Upper lobe of left lung (tissue), 6 donors: ENCODE measurements around the gene TMEM129. TPM values are rescaled to one million over a fixed set of nuclear protein-coding genes. Genes with fewer than 3 reads are reported as not detected.

Experiments
- ATAC-seq, 2 donors: fragments of 200-7000 bp; cut with Tn5 transposase; one replicate each; pipeline ENCODE4 v1.9.1; 2022; ENCODE audit warnings: mild to moderate bottlenecking in 2 of 2, moderate library complexity in 2 of 2; ENCODE audit not compliant: low FRiP score in 2 of 2
- DNase-seq, 2 donors: peaks; one replicate each; pipeline ENCODE4 v3.0.0-alpha.2; 2019 to 2020
- H3K27ac ChIP-seq, 4 donors: fragments of 200-600 bp; sonication (generic); one replicate each; pipeline ENCODE4 v1.5.1; 2016 to 2019
- H3K27me3 ChIP-seq, 4 donors: fragments of 200-600 bp; sonication (generic); one replicate each; pipeline ENCODE4 v1.5.1; 2017 to 2019
- H3K36me3 ChIP-seq, 4 donors: fragments of 200-600 bp; sonication (generic); one replicate each; pipeline ENCODE4 v1.5.1; 2016 to 2019
- H3K4me1 ChIP-seq, 4 donors: fragments of 200-600 bp; sonication (generic); one replicate each; pipeline ENCODE4 v1.5.1; 2018 to 2019
- H3K4me3 ChIP-seq, 4 donors: fragments of 200-600 bp; sonication (generic); one replicate each; pipeline ENCODE4 v1.5.1; 2017 to 2019; ENCODE audit warnings: mild to moderate bottlenecking in 2 of 4, moderate library complexity in 1 of 4
- H3K9me3 ChIP-seq, 4 donors: fragments of 200-600 bp; sonication (generic); one replicate each; pipeline ENCODE4 v1.5.1; 2018 to 2019
- EP300 ChIP-seq, 4 donors: sonication (generic); formaldehyde crosslinking; IDR thresholded peaks; one replicate each; pipeline ENCODE4 v1.5.1; 2017; ENCODE audit warnings: antibody characterized with exemption in 4 of 4, control low read depth in 2 of 4
- POLR2A ChIP-seq, 4 donors: fragments of 450-650 bp; IDR thresholded peaks; one replicate each; pipeline ENCODE4 v1.5.1; 2016 to 2017; ENCODE audit warnings: antibody characterized with exemption in 4 of 4, mild to moderate bottlenecking in 2 of 4
- POLR2AphosphoS5 ChIP-seq, 2 donors: sonication (generic); formaldehyde crosslinking; IDR thresholded peaks; one replicate each; pipeline ENCODE4 v1.5.1; 2017; ENCODE audit warnings: antibody characterized with exemption in 2 of 2
- WGBS, 2 donors: methylation state at CpG; one replicate each; pipeline ENCODE4 v1.1.5; 2017 to 2018; 5-methylcytosine and 5-hydroxymethylcytosine counted together
- total RNA-seq, 6 donors: library from RNA; depleted of rRNA in 4 of 6; stranded (reverse); fragments of >200 nt in 4 of 6; gene quantifications; one replicate each; pipeline versions ENCODE4 v1.1.0 to v1.2.1, GENCODE V29; 2016 to 2021
- TF ChIP-seq, protein P1 (sequence below), 6 experiments: fragments of 450-650 bp in 4 of 6; fragments of 200-600 bp in 2 of 6; sonication (generic) in 2 of 6; IDR thresholded peaks; one replicate each; pipeline ENCODE4 v1.5.1; 2016 to 2019; ENCODE audit warnings: antibody characterized with exemption in 6 of 6
- donor health status: DM: no; HTN: no; CAD: no; lungs with moderate emphysema.
- donor health status: DM: no; HTN: yes; CAD: no; lungs with severe emphysema.

The TMEM129 gene
- total RNA-seq, 6 donors from 2014 or later: 38.9 to 99.1 (median 49.6) TPM

GRCh38 chr4:1749826-1750225, 28.7 kb upstream of the TMEM129 start:
- TF ChIP-seq EP300 (IDR thresholded peaks at IDR 0.05) (no peak), POLR2AphosphoS5 (IDR thresholded peaks at IDR 0.05) (no peak), POLR2A (IDR thresholded peaks at IDR 0.05) (no peak)
- TF ChIP-seq, protein P1, sequence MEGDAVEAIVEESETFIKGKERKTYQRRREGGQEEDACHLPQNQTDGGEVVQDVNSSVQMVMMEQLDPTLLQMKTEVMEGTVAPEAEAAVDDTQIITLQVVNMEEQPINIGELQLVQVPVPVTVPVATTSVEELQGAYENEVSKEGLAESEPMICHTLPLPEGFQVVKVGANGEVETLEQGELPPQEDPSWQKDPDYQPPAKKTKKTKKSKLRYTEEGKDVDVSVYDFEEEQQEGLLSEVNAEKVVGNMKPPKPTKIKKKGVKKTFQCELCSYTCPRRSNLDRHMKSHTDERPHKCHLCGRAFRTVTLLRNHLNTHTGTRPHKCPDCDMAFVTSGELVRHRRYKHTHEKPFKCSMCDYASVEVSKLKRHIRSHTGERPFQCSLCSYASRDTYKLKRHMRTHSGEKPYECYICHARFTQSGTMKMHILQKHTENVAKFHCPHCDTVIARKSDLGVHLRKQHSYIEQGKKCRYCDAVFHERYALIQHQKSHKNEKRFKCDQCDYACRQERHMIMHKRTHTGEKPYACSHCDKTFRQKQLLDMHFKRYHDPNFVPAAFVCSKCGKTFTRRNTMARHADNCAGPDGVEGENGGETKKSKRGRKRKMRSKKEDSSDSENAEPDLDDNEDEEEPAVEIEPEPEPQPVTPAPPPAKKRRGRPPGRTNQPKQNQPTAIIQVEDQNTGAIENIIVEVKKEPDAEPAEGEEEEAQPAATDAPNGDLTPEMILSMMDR (IDR thresholded peaks at IDR 0.05): no peak
- ATAC-seq: no peak
- H3K4me1 ChIP-seq: peaks cover 13 to 38% (median 28%) of the 10 kb centered on the region in 4 donors
- peak in 1 of 2 donors; percentile 49 for DNase-seq
- 78 to 83% methylated on average over 9 to 10 of the region's 14 CpGs for WGBS, 2 donors
- no peaks in the 10 kb centered on the region for H3K9me3 ChIP-seq
- no peak overlapping the region for H3K4me3 ChIP-seq
- peaks cover 0 to 5% (median 2%) of the 10 kb centered on the region in 4 donors for H3K36me3 ChIP-seq
- no peak overlapping the region for H3K27ac ChIP-seq
- no peaks in the 10 kb centered on the region for H3K27me3 ChIP-seq

DNA sequence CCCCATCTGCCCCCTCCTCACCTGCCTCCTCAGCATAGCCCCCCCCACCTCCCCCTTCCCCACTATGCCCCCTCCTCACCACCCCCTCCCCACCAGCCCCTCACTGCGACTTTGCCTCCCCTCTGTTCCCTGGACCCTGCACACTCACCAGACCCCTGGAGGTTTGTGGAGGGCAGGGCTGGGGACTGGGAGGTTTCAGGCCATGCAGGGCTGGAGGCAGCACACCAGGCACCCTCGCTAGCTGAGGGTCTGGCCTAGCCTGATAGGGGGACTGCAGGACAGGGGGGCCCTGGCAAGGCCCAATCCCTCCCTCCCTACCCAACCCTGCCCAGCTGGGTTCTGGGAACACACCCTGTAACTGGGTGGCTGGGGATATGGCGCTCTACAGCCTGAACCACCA, 28.2 kb upstream of the TMEM129 start:
- WGBS, 2 donors: 75 to 80% methylated on average over 1 to 2 of the region's 3 CpGs
- peaks cover 13 to 38% (median 28%) of the 10 kb centered on the region in 4 donors for H3K4me1 ChIP-seq
- no peak for ATAC-seq
- no peak for TF ChIP-seq POLR2AphosphoS5 (IDR thresholded peaks at IDR 0.05)
- TF ChIP-seq POLR2A (IDR thresholded peaks at IDR 0.05): no peak
- TF ChIP-seq, protein P1 (IDR thresholded peaks at IDR 0.05): no peak
- TF ChIP-seq EP300 (IDR thresholded peaks at IDR 0.05): no peak
- no peak for DNase-seq
- H3K36me3 ChIP-seq: peaks cover 0 to 10% (median 6%) of the 10 kb centered on the region in 4 donors
- no peaks in the 10 kb centered on the region for H3K9me3 ChIP-seq
- H3K4me3 ChIP-seq: no peak overlapping the region
- H3K27me3 ChIP-seq: no peaks in the 10 kb centered on the region
- H3K27ac ChIP-seq: no peak overlapping the region

GRCh38 chr4:1748465-1748995, 27.4 kb upstream of the TMEM129 start:
- no peaks in the 10 kb centered on the region for H3K27me3 ChIP-seq
- H3K9me3 ChIP-seq: no peaks in the 10 kb centered on the region
- ATAC-seq (peak; percentile 31 to 51), DNase-seq (peak; percentile 81 to 91)
- H3K27ac ChIP-seq: no peak overlapping the region
- TF ChIP-seq, protein P1 (IDR thresholded peaks at IDR 0.05): peak; percentile 76 to 92 (median 86)
- no peak for TF ChIP-seq EP300 (IDR thresholded peaks at IDR 0.05)
- 0 to 6% methylated on average over 1 to 29 of the region's 29 CpGs for WGBS, 2 donors
- H3K4me3 ChIP-seq: peak overlapping the region in 1 of 4 donors; percentile 5
- peaks cover 0 to 17% (median 8%) of the 10 kb centered on the region in 4 donors for H3K36me3 ChIP-seq
- peaks cover 13 to 33% (median 27%) of the 10 kb centered on the region in 4 donors for H3K4me1 ChIP-seq

GRCh38 chr4:1747603-1747967, 26.5 kb upstream of the TMEM129 start:
- Histone ChIP-seq H3K36me3 (peaks cover 0 to 21% (median 8%) of the 10 kb centered on the region in 4 donors), H3K9me3 (no peaks in the 10 kb centered on the region), H3K4me3 (no peak overlapping the region), H3K27me3 (no peaks in the 10 kb centered on the region), H3K4me1 (peaks cover 5 to 24% (median 20%) of the 10 kb centered on the region in 4 donors), H3K27ac (no peak overlapping the region)
- TF ChIP-seq, protein P1 (IDR thresholded peaks at IDR 0.05): no peak
- TF ChIP-seq POLR2A (IDR thresholded peaks at IDR 0.05) (no peak), POLR2AphosphoS5 (IDR thresholded peaks at IDR 0.05) (no peak), EP300 (IDR thresholded peaks at IDR 0.05) (no peak)
- 85 to 88% methylated on average over 8 to 16 of the region's 16 CpGs for WGBS, 2 donors
- DNase-seq: peak in 1 of 2 donors; percentile 48
- no peak for ATAC-seq
